Mesendoderm (in vitro differentiated cells): Measurements from ENCODE around the gene CPEB3.
A peak's percentile ranks its signal among the peaks of the same experiment; 100 is the strongest.

Experiments used
- DNase-seq: peaks from one replicate; pipeline ENCODE4 v3.0.0; 2013
- H2AK5ac ChIP-seq: 2 replicates; pipeline ENCODE4 v1.6.1; 2013; ENCODE audit warnings: low read length, inconsistent platforms
- H2BK120ac ChIP-seq: 2 replicates; pipeline ENCODE4 v1.6.1; 2013; ENCODE audit warnings: low read depth, mild to moderate bottlenecking, low read length, moderate library complexity, mixed read lengths
- H2BK15ac ChIP-seq: replicated peaks from 2 replicates; pipeline ENCODE4 v1.6.1; 2013; ENCODE audit warnings: low read depth, mild to moderate bottlenecking, moderate library complexity
- H2BK5ac ChIP-seq: 2 replicates; pipeline ENCODE4 v1.6.1; 2013; ENCODE audit warnings: low read length, inconsistent platforms
- H3K18ac ChIP-seq: 2 replicates; pipeline ENCODE4 v1.6.1; 2013; ENCODE audit warnings: mild to moderate bottlenecking, low read length, mixed read lengths
- H3K23ac ChIP-seq: one replicate; pipeline ENCODE4 v1.6.1; 2013; ENCODE audit warnings: low read length
- H3K27ac ChIP-seq: 2 replicates; pipeline ENCODE4 v1.5.1; 2013; ENCODE audit warnings: low read depth, mild to moderate bottlenecking, inconsistent platforms, low read length, moderate library complexity
- H3K27me3 ChIP-seq: 2 replicates; pipeline ENCODE4 v1.6.1; 2013; ENCODE audit warnings: low read length, control low read depth, mild to moderate bottlenecking, inconsistent platforms; ENCODE audit not compliant: insufficient read depth, poor library complexity
- H3K36me3 ChIP-seq: 2 replicates; pipeline ENCODE4 v1.6.1; 2013; ENCODE audit warnings: low read length, inconsistent platforms; ENCODE audit not compliant: control insufficient read depth, insufficient read depth
- H3K4ac ChIP-seq: one replicate; pipeline ENCODE4 v1.6.1; 2013; ENCODE audit warnings: low read depth, mild to moderate bottlenecking, low read length, moderate library complexity
- H3K4me1 ChIP-seq: 2 replicates; pipeline ENCODE4 v1.6.1; 2013; ENCODE audit warnings: low read depth, low read length, inconsistent platforms; ENCODE audit not compliant: control insufficient read depth
- H3K4me2 ChIP-seq: 2 replicates; pipeline ENCODE4 v1.6.1; 2013; ENCODE audit warnings: low read length
- H3K4me3 ChIP-seq: 2 replicates; pipeline ENCODE4 v1.5.1; 2013; ENCODE audit warnings: mild to moderate bottlenecking, low read length
- H3K56ac ChIP-seq: one replicate; pipeline ENCODE4 v1.6.1; 2013; ENCODE audit warnings: low read length
- H3K79me1 ChIP-seq: 2 replicates; pipeline ENCODE4 v1.6.1; 2013; ENCODE audit warnings: low read length, inconsistent platforms
- H3K79me2 ChIP-seq: 2 replicates; pipeline ENCODE4 v1.6.1; 2013; ENCODE audit warnings: mild to moderate bottlenecking, low read length; ENCODE audit not compliant: control insufficient read depth, insufficient read depth
- H3K9ac ChIP-seq: 2 replicates; pipeline ENCODE4 v1.6.1; 2013; ENCODE audit warnings: low read length, inconsistent platforms
- H4K5ac ChIP-seq: one replicate; pipeline ENCODE4 v1.6.1; 2013; ENCODE audit warnings: low read length
- H4K8ac ChIP-seq: one replicate; pipeline ENCODE4 v1.6.1; 2013; ENCODE audit warnings: low read depth, mild to moderate bottlenecking, control low read depth, low read length, moderate library complexity
- WGBS: extraction: QIAGEN DNeasy Blood & Tissue Kit; methylation state at CpG from one replicate; pipeline ENCODE4 v1.1.7; 2013; ENCODE audit warnings: low lambda C conversion rate, missing lambda C conversion rate; ENCODE audit not compliant: insufficient coverage; ENCODE audit errors: extremely low coverage; 5-methylcytosine and 5-hydroxymethylcytosine counted together

Gene CPEB3

GRCh38 chr10:92263396-92263795, 27.5 kb downstream of the CPEB3 start:
- H3K36me3 ChIP-seq, result no peaks in the 10 kb centered on the region
- H3K23ac ChIP-seq, result no peak overlapping the region
- H3K4me1 ChIP-seq, result no peaks in the 10 kb centered on the region
- H2AK5ac ChIP-seq, result no peak overlapping the region
- DNase-seq, result no peak
- H3K4ac ChIP-seq, result no peak overlapping the region
- no peak overlapping the region for H3K4me3 ChIP-seq
- H4K8ac ChIP-seq, result no peak overlapping the region
- no peak overlapping the region for H3K18ac ChIP-seq
- WGBS, result no CpG with 5 or more reads among the region's 2 CpGs
- H2BK120ac ChIP-seq, result no peak overlapping the region
- no peak overlapping the region for H3K9ac ChIP-seq
- no peak overlapping the region for H2BK15ac ChIP-seq
- H3K56ac ChIP-seq, result no peak overlapping the region
- H2BK5ac ChIP-seq, result no peak overlapping the region
- no peak overlapping the region for H3K4me2 ChIP-seq
- no peaks in the 10 kb centered on the region for H3K27me3 ChIP-seq
- no peak overlapping the region for H3K27ac ChIP-seq
- no peak overlapping the region for H4K5ac ChIP-seq
- no peaks in the 10 kb centered on the region for H3K79me1 ChIP-seq
- no peaks in the 10 kb centered on the region for H3K79me2 ChIP-seq

GRCh38 chr10:92248566-92248965, 42.3 kb downstream of the CPEB3 start:
- H3K79me2 ChIP-seq, result no peaks in the 10 kb centered on the region
- H3K18ac ChIP-seq, result no peak overlapping the region
- WGBS, result no CpG with 5 or more reads among the region's 2 CpGs
- no peaks in the 10 kb centered on the region for H3K27me3 ChIP-seq
- no peak overlapping the region for H3K4ac ChIP-seq
- H3K4me2 ChIP-seq, result no peak overlapping the region
- H3K23ac ChIP-seq, result no peak overlapping the region
- H3K36me3 ChIP-seq, result no peaks in the 10 kb centered on the region
- DNase-seq, result no peak
- no peaks in the 10 kb centered on the region for H3K79me1 ChIP-seq
- H2AK5ac ChIP-seq, result no peak overlapping the region
- no peak overlapping the region for H4K5ac ChIP-seq
- H3K27ac ChIP-seq, result no peak overlapping the region
- no peak overlapping the region for H4K8ac ChIP-seq
- no peak overlapping the region for H2BK5ac ChIP-seq
- H3K4me3 ChIP-seq, result no peak overlapping the region
- no peak overlapping the region for H2BK120ac ChIP-seq
- H3K4me1 ChIP-seq, result no peaks in the 10 kb centered on the region
- no peak overlapping the region for H3K56ac ChIP-seq
- no peak overlapping the region for H2BK15ac ChIP-seq
- H3K9ac ChIP-seq, result no peak overlapping the region

- WGBS, result no CpG with 5 or more reads among the region's 3 CpGs
- Histone ChIP-seq H2AK5ac (no peak overlapping the region), H2BK120ac (no peak overlapping the region), H3K27ac (no peak overlapping the region), H3K4me1 (no peaks in the 10 kb centered on the region), H3K4me3 (no peak overlapping the region), H3K4me2 (no peak overlapping the region), H2BK5ac (no peak overlapping the region), H3K56ac (no peak overlapping the region), H3K79me1 (no peaks in the 10 kb centered on the region), H3K27me3 (no peaks in the 10 kb centered on the region), H3K9ac (no peak overlapping the region), H2BK15ac (no peak overlapping the region), H4K8ac (no peak overlapping the region), H3K79me2 (no peaks in the 10 kb centered on the region), H4K5ac (no peak overlapping the region), H3K4ac (no peak overlapping the region), H3K36me3 (no peaks in the 10 kb centered on the region), H3K23ac (no peak overlapping the region), H3K18ac (no peak overlapping the region)
- no peak for DNase-seq
These were observed 46.1 kb downstream of the CPEB3 start for GRCh38 chr10:92244796-92245195.

- Histone ChIP-seq H3K23ac (no peak overlapping the region), H3K4me3 (no peak overlapping the region), H2AK5ac (no peak overlapping the region), H3K18ac (no peak overlapping the region), H2BK120ac (no peak overlapping the region), H3K4ac (no peak overlapping the region), H3K79me2 (no peaks in the 10 kb centered on the region), H3K9ac (no peak overlapping the region), H2BK15ac (no peak overlapping the region), H3K56ac (no peak overlapping the region), H3K36me3 (no peaks in the 10 kb centered on the region), H3K27ac (no peak overlapping the region), H3K79me1 (no peaks in the 10 kb centered on the region), H3K4me2 (no peak overlapping the region), H3K27me3 (peaks cover 9% of the 10 kb centered on the region), H2BK5ac (no peak overlapping the region), H4K5ac (no peak overlapping the region), H4K8ac (no peak overlapping the region), H3K4me1 (no peaks in the 10 kb centered on the region)
- DNase-seq, result peak; percentile 87
- WGBS, result no CpG with 5 or more reads among the region's 8 CpGs
These were observed 47.8 kb downstream of the CPEB3 start for GRCh38 chr10:92242910-92243671.

- Histone ChIP-seq H3K23ac (no peak overlapping the region), H3K4ac (no peak overlapping the region), H3K36me3 (no peaks in the 10 kb centered on the region)
These were observed 48.5 kb downstream of the CPEB3 start for GRCh38 chr10:92242380-92242779.

GRCh38 chr10:92241501-92241900, 49.4 kb downstream of the CPEB3 start:
- Histone ChIP-seq H3K23ac (no peak overlapping the region), H2BK15ac (no peak overlapping the region), H3K4me3 (no peak overlapping the region), H3K27ac (no peak overlapping the region), H3K18ac (no peak overlapping the region), H4K5ac (no peak overlapping the region), H4K8ac (no peak overlapping the region), H3K79me1 (no peaks in the 10 kb centered on the region), H2BK5ac (no peak overlapping the region), H3K4me2 (no peak overlapping the region), H3K9ac (no peak overlapping the region), H2BK120ac (no peak overlapping the region), H3K79me2 (no peaks in the 10 kb centered on the region), H3K56ac (no peak overlapping the region), H2AK5ac (no peak overlapping the region), H3K27me3 (peaks cover 13% of the 10 kb centered on the region), H3K4ac (no peak overlapping the region), H3K4me1 (no peaks in the 10 kb centered on the region), H3K36me3 (no peaks in the 10 kb centered on the region)
- no CpG with 5 or more reads among the region's 1 CpG for WGBS
- DNase-seq, result no peak

More at GRCh38 chr10:92242380-92242779, 48.5 kb downstream of the CPEB3 start:
- H3K4me2 ChIP-seq, result no peak overlapping the region
- no CpG with 5 or more reads among the region's 2 CpGs for WGBS
- no peak overlapping the region for H2BK120ac ChIP-seq
- no peaks in the 10 kb centered on the region for H3K79me1 ChIP-seq
- no peak overlapping the region for H3K4me3 ChIP-seq
- H4K5ac ChIP-seq, result no peak overlapping the region
- DNase-seq, result no peak
- no peaks in the 10 kb centered on the region for H3K79me2 ChIP-seq
- no peak overlapping the region for H2BK5ac ChIP-seq
- peaks cover 11% of the 10 kb centered on the region for H3K27me3 ChIP-seq
- H4K8ac ChIP-seq, result no peak overlapping the region
- H3K9ac ChIP-seq, result no peak overlapping the region
- no peak overlapping the region for H3K18ac ChIP-seq
- H2BK15ac ChIP-seq, result no peak overlapping the region
- H3K27ac ChIP-seq, result no peak overlapping the region
- no peak overlapping the region for H2AK5ac ChIP-seq
- no peak overlapping the region for H3K56ac ChIP-seq
- H3K4me1 ChIP-seq, result no peaks in the 10 kb centered on the region
